HK-2 (cell line): ENCODE results near the gene SEC14L5.
"Not testable (repeated sequence)": the region's sequence is repeated elsewhere in the genome, so short reads cannot be mapped to it uniquely, and the experiment has no call there.

Source experiments
- DNase-seq: peaks from one replicate; pipeline ENCODE4 v3.0.0-alpha.2; 2018; ENCODE audit not compliant: unreplicated experiment

The SEC14L5 gene

DNA sequence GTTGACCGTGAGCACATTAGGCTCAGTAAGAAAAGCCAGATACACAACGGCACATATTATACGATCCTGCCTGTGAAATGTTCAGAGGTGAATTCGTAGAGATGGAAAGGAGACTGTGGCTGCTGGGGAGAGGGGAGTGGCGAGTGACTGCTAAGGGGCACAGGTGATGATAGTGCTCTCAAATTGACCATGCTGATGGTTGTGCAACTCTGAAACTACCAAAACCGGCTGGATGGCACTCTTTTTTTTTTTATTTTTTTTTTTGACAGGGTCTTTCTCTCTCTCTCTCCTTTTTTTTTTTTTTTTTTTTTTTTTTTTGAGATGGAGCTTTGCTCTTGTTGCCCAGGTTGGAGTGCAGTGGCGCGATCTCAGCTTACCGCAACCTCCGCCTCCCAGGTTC lies 8.1 kb upstream of the SEC14L5 start:
- DNase-seq: no peak

GRCh38 chr16:4951583-4951982 lies 6.5 kb upstream of the SEC14L5 start:
- DNase-seq: not testable (repeated sequence)

- no peak for DNase-seq
These were observed 3.4 kb upstream of the SEC14L5 start for GRCh38 chr16:4954714-4955113.

DNA sequence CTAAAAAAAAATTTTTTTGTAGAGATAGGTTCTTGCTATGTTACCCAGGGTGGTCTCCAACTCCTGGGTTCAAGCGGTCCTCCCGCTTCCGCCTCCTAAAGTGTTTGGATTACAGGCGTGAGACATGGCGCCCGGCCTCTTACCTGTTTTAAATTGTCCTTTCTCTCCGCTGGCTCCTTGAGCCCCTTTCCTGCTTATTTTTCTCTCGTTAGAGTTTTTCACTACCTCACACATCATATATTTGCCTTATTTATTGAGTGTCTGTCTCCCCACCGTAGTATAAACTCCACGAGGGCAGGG lies 760 bp upstream of the SEC14L5 start:
- DNase-seq: no peak

- no peak for DNase-seq
These were observed 644 bp downstream of the SEC14L5 start for GRCh38 chr16:4958510-4959438.

- DNase-seq: no peak
These were observed 2.4 kb downstream of the SEC14L5 start for GRCh38 chr16:4960579-4960978.

DNA sequence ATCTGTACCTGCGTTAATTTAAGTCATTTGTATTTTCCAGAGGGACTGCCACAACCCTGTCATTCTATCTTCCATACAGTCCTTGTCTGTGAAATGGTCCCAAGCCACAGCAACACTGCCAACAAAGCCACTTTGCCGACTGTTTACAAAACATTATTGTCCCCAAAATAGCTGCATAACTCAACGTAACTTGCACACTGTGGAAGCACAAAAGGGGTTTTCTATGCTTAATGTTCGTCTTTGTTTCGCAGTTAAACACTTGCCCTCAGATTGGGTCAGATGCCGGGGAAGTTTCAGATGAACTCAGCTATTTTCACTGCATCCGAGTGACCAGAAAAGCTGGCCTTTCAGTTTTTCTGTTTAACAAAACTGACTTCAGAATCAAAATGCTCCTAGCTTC lies 4.6 kb downstream of the SEC14L5 start:
- no peak for DNase-seq

DNA sequence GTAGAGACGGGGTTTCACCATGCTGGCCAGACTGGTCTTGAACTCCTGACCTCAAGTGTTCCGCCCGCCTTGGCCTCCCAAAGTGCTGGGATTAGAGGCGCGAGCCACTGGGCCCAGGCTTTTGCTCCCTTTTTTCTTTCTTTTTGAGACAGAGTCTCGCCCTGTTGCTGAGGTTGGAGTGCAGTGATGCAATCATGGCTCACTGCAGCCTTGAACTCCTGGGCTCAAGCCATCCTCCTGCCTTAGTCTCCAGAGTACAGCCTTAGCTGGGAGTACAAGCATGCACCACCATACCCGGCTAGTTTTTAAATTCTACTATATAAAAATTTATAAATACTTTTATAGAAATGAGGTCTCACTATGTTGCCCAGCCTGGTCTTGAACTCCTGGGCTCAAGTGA lies 5.4 kb downstream of the SEC14L5 start:
- not testable (repeated sequence) for DNase-seq

GRCh38 chr16:4966736-4967453 lies 8.8 kb downstream of the SEC14L5 start:
- DNase-seq: no peak

DNA sequence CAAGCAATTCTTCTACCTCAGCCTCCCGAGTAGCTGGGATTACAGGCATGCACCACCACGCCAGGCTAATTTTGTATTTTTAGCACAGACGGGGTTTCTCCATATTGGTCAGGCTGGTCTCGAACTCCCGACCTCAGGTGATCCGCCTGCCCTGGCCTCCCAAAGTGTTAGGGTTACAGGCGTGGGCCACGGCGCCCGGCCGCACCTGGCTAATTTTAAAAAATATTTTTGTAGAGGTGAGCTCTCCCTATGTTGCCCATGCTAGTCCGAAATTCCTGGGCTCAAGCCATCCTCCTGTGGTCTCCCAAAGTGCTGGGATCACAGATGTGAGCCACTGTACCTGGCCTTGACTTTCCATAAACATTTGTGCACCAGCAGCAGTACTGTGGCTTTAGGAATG lies 10.1 kb downstream of the SEC14L5 start:
- not testable (repeated sequence) for DNase-seq

DNA sequence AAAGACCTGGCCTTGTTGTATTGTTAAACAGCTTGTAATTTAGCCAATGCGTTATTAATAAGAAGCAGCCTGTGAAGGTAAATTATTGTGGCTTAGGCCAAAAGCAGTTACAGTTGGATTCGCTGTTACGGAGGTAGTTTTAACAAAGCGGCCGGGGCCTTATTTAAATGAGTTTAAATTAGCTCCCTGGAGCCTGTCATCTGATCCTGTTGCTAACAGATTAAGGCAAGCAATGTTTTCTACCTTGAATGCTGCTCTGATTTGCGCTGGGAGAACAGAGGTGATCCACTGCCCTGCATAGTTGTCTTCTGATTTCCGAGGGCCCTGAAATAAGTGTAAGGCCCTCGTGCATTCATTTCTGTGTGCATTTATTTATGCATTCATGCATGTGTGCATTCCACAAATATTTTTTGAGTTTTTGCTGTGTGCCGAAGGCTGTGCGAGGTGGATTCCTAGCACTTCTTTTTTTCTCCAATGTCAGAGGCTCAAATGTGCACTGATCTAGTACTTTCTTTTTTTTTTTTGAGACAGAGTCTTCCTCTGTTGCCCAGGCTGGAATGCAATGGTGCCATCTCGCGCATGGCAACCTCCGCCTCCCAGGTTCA lies 10.9 kb downstream of the SEC14L5 start:
- no peak for DNase-seq

- DNase-seq: no peak
These were observed 11.9 kb downstream of the SEC14L5 start for GRCh38 chr16:4970010-4970409.

DNA sequence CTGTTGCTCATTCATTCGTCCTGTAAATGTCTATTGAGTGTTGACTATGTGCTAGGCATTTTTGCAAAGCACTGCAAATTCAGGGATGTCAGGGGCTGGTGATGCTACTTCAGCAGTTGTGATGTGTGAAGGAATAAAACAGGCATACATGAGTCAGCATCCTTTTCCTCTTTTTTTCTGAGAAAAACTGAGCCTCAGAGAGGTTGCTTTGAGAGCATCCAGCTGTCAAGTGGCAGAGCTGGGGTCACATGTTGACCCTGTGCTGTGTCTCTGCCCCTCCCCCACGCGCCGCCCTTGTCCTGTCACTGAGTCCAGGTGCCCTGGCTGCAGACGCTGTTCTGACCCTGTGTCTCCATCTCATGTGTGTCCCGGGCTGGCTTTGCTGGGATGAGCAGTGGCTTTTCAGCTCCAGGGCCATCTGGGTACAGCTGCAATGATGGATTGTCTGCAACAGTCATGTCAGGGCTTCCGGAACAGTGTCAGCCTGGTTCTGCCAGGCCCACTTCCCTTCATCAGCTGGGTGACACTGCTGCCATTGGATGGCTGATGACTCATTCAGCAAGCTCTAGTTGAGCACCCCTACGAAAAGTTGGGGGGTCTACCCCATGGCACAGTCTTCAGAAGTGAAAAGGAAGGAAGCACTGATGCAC lies 14.9 kb downstream of the SEC14L5 start:
- no peak for DNase-seq

GRCh38 chr16:4976079-4976478 lies 17.9 kb downstream of the SEC14L5 start:
- DNase-seq: no peak

DNA sequence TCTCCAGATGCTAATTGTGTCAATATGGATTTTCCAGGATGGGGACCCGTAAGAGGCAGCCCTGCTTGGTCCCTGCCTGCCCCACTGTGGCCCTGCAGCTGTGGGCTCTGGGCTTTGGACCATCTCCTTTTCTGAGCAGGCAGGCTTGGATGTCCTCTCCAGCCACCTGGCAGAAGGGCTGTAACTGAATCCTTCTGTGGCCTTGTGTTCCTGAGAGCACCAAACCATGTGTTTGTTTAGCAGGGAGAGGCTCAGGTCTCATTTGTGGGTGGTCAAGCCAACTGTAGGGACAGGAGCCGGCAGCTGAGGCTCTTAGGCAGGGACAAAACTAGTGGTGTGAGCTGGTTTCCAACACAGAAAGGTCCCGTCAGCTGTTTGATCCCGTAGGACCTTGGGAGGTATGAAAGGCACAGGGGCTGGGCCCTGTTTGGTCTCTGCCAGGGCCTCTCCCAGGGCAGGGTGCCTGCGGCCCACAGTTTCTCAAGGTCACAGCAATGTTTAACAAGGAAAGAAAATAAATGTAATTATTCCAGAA lies 18.5 kb downstream of the SEC14L5 start:
- DNase-seq: no peak

GRCh38 chr16:4979164-4979563 lies 21.0 kb downstream of the SEC14L5 start:
- no peak for DNase-seq

- DNase-seq: no peak
These were observed 21.9 kb downstream of the SEC14L5 start for GRCh38 chr16:4979736-4980660.

DNA sequence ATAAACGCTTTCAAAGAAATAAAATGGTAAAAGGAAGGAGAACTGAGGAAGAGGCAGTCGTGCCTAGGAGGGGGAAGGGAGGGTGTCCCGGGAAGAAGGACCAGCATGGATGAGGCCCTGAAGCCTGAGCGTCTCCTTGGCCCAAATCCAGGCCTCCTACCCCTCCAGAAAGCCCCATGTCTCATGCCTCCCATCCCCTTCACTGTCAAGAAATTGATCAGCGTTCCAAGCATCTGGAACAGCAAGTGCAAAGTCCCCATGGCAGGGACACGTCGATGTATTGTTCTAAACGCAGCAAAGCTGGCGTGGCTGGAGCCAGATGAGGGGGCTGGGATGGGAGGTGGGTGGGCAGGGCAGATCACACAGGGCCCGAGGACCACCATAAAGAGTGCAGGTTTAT lies 22.6 kb downstream of the SEC14L5 start:
- DNase-seq: no peak

GRCh38 chr16:4981473-4981872 lies 23.3 kb downstream of the SEC14L5 start:
- DNase-seq: no peak

GRCh38 chr16:4982056-4982867 lies 24.1 kb downstream of the SEC14L5 start:
- no peak for DNase-seq
